Measurements from ENCODE around the gene ANKS1B. TPM values are rescaled to one million over a fixed set of nuclear protein-coding genes. Genes with fewer than 3 reads are reported as not detected.

ANKS1B gene
- total RNA-seq, 1 experiment from 2014 or later = 9.7 TPM

GRCh38 chr12:98970950-98971349 lies 1013.8 kb downstream of the ANKS1B start:
- ATAC-seq = no peak
- in situ Hi-C loops (cut with HindIII; ENCODE audit: low pct_unique_long_range_greater_than_20kb, low sequenced_read_pairs) (no loop called here), intact Hi-C loops (cut with micrococcal nuclease; ENCODE audit: unreplicated experiment) (no loop called here)
- no peaks in the 10 kb centered on the region for H3K27me3 ChIP-seq (ENCODE audit: control insufficient read depth, insufficient read depth, low read length)
- no peaks in the 10 kb centered on the region for H3K9me3 ChIP-seq (ENCODE audit: control insufficient read depth, insufficient read depth, low read depth, low read length)
- no TSS peak for BruUV-seq (replicated peaks)
- TF ChIP-seq SIN3A (IDR thresholded peaks at IDR 0.05; ENCODE audit: borderline replicate concordance, insufficient read depth, low read depth, low read length) (no peak), REST (IDR thresholded peaks at IDR 0.05; ENCODE audit: insufficient read depth in 1 of 2, low read depth in 2 of 2, low read length in 1 of 2) (no peak), TCF7L2 (IDR thresholded peaks at IDR 0.05; ENCODE audit: low read depth, low read length) (no peak), POLR2AphosphoS5 (IDR thresholded peaks at IDR 0.05; ENCODE audit: low read depth, low read length) (no peak), CTCF (IDR thresholded peaks at IDR 0.05) (no peak)
- H3K4me1 ChIP-seq (ENCODE audit: control insufficient read depth, insufficient read depth, low read length) = no peaks in the 10 kb centered on the region
- no peak overlapping the region for H3K27ac ChIP-seq (ENCODE audit: low read length)
- DNase-seq (ENCODE audit: low read depth, low spot score) = no peak
- ChIA-PET CTCF (no interaction called here), POLR2A (no interaction called here)
- no peaks in the 10 kb centered on the region for H3K36me3 ChIP-seq (ENCODE audit: control insufficient read depth, insufficient read depth, low read length)
- H3K4me3 ChIP-seq (ENCODE audit: low read depth in 2 of 2, low read length in 2 of 2) = no peak overlapping the region

GRCh38 chr12:98970210-98970609 lies 1014.5 kb downstream of the ANKS1B start:
- Histone ChIP-seq H3K4me1 (ENCODE audit: control insufficient read depth, insufficient read depth, low read length) (no peaks in the 10 kb centered on the region), H3K27me3 (ENCODE audit: control insufficient read depth, insufficient read depth, low read length) (no peaks in the 10 kb centered on the region), H3K4me3 (ENCODE audit: low read depth in 2 of 2, low read length in 2 of 2) (no peak overlapping the region), H3K36me3 (ENCODE audit: control insufficient read depth, insufficient read depth, low read length) (no peaks in the 10 kb centered on the region), H3K27ac (ENCODE audit: low read length) (no peak overlapping the region), H3K9me3 (ENCODE audit: control insufficient read depth, insufficient read depth, low read depth, low read length) (no peaks in the 10 kb centered on the region)
- ATAC-seq (no peak), DNase-seq (ENCODE audit: low read depth, low spot score) (no peak)
- in situ Hi-C loops (cut with HindIII; ENCODE audit: low pct_unique_long_range_greater_than_20kb, low sequenced_read_pairs) = no loop called here
- ChIA-PET CTCF (no interaction called here), POLR2A (no interaction called here)
- intact Hi-C loops (cut with micrococcal nuclease; ENCODE audit: unreplicated experiment) = no loop called here
- TF ChIP-seq SIN3A (IDR thresholded peaks at IDR 0.05; ENCODE audit: borderline replicate concordance, insufficient read depth, low read depth, low read length) (no peak), TCF7L2 (IDR thresholded peaks at IDR 0.05; ENCODE audit: low read depth, low read length) (no peak), CTCF (IDR thresholded peaks at IDR 0.05) (no peak), REST (IDR thresholded peaks at IDR 0.05; ENCODE audit: insufficient read depth in 1 of 2, low read depth in 2 of 2, low read length in 1 of 2) (no peak), POLR2AphosphoS5 (IDR thresholded peaks at IDR 0.05; ENCODE audit: low read depth, low read length) (no peak)
- no TSS peak for BruUV-seq (replicated peaks)
